Peyer's patch (tissue), 4 donors: ENCODE results near the gene MSH6.

Source experiments
- CTCF ChIP-seq, 6 experiments: fragments of 450-650 bp in 4 of 6; fragments of 200-600 bp in 2 of 6; sonication (generic) in 1 of 6; IDR thresholded peaks; one replicate each; pipeline ENCODE4 v1.5.1; 2017 to 2019; ENCODE audit warnings: antibody characterized with exemption in 6 of 6, mild to moderate bottlenecking in 3 of 6, moderate library complexity in 1 of 6
- POLR2A ChIP-seq, 2 donors: fragments of 450-650 bp; IDR thresholded peaks; one replicate each; pipeline ENCODE4 v1.5.1; 2017; ENCODE audit warnings: antibody characterized with exemption in 2 of 2, mild to moderate bottlenecking in 2 of 2, moderate library complexity in 2 of 2

GRCh38 chr2:47785986-47786385 is 3.0 kb downstream of the MSH6 start:
- no peak for TF ChIP-seq CTCF (IDR thresholded peaks at IDR 0.05)
- TF ChIP-seq POLR2A (IDR thresholded peaks at IDR 0.05) = no peak
